Stimulated activated naive B cell treated with anti-CD40 and anti-IgM and Interleukin-4, amounts not matched to agents 10 μg/mL and 1 μg/mL and 100 μg/mL, for 72 hours (primary cell): ENCODE results near the gene LRP5.

Experiments used
- ATAC-seq, 2 donors: fragments of 150-1000 bp; cut with Tn5 transposase; replicated peaks; 2 replicates each; pipeline ENCODE4 v1.10.0; 2021; ENCODE audit warnings: moderate library complexity in 1 of 2
- DNase-seq: peaks from one replicate; pipeline ENCODE4 v3.0.0; 2021
- H3K27ac Mint-ChIP-seq: one replicate; pipeline ENCODE4 v1.8.0; 2022; ENCODE audit warnings: mild to moderate bottlenecking, mixed read lengths
- H3K27me3 Mint-ChIP-seq, 2 donors: one replicate each; pipeline ENCODE4 v1.8.0; 2022; ENCODE audit warnings: mixed read lengths in 2 of 2
- H3K36me3 Mint-ChIP-seq, 2 donors: one replicate each; pipeline ENCODE4 v1.8.0; 2022; ENCODE audit warnings: mixed read lengths in 2 of 2, mild to moderate bottlenecking in 1 of 2
- H3K4me1 Mint-ChIP-seq, 2 donors: one replicate each; pipeline ENCODE4 v1.8.0; 2022; ENCODE audit warnings: mixed read lengths in 2 of 2, mild to moderate bottlenecking in 1 of 2
- H3K4me3 Mint-ChIP-seq, 2 donors: one replicate each; pipeline ENCODE4 v1.8.0; 2022; ENCODE audit warnings: mild to moderate bottlenecking in 2 of 2, mixed read lengths in 2 of 2, moderate library complexity in 1 of 2
- H3K9me3 Mint-ChIP-seq, 2 donors: one replicate each; pipeline ENCODE4 v1.8.0; 2022; ENCODE audit warnings: mixed read lengths in 2 of 2, mild to moderate bottlenecking in 1 of 2

LRP5 gene

GRCh38 chr11:68312117-68312779, at the start of gene LRP5:
Gene LRP5 (plus strand): TSS chr11:68312591. CDS start chr11:68312715, 124 bp downstream.
- H3K4me1 Mint-ChIP-seq: peaks cover 19% of the 10 kb centered on the region in 2 donors

GRCh38 chr11:68263444-68264035, 48.9 kb upstream of the LRP5 start:
- no peak overlapping the region for H3K4me3 Mint-ChIP-seq
- H3K9me3 Mint-ChIP-seq: peaks cover 4 to 6% of the 10 kb centered on the region in 2 donors
- H3K27me3 Mint-ChIP-seq: no peaks in the 10 kb centered on the region
- H3K27ac Mint-ChIP-seq: peak overlapping the region; percentile 25
- DNase-seq (no peak), ATAC-seq (no peak)
- H3K36me3 Mint-ChIP-seq: peaks cover 39 to 66% of the 10 kb centered on the region in 2 donors
- peaks cover 48 to 64% of the 10 kb centered on the region in 2 donors for H3K4me1 Mint-ChIP-seq

More at GRCh38 chr11:68312117-68312779, at the start of gene LRP5:
- Mint-ChIP-seq H3K36me3 (no peaks in the 10 kb centered on the region), H3K27me3 (peaks cover 37 to 43% of the 10 kb centered on the region in 2 donors), H3K27ac (peak within 1 kb of the TSS; percentile 59), H3K4me3 (peak within 1 kb of the TSS; percentile 82 to 83), H3K9me3 (no peaks in the 10 kb centered on the region)
- DNase-seq (no peak), ATAC-seq (peak; percentile 50 to 53)

GRCh38 chr11:68264244-68264643, 48.1 kb upstream of the LRP5 start:
- H3K9me3 Mint-ChIP-seq: peaks cover 4 to 6% of the 10 kb centered on the region in 2 donors
- no peaks in the 10 kb centered on the region for H3K27me3 Mint-ChIP-seq
- no peak overlapping the region for H3K4me3 Mint-ChIP-seq
- DNase-seq (no peak), ATAC-seq (no peak)
- H3K4me1 Mint-ChIP-seq: peaks cover 53 to 67% of the 10 kb centered on the region in 2 donors
- no peak overlapping the region for H3K27ac Mint-ChIP-seq
- peaks cover 39 to 72% of the 10 kb centered on the region in 2 donors for H3K36me3 Mint-ChIP-seq

DNA sequence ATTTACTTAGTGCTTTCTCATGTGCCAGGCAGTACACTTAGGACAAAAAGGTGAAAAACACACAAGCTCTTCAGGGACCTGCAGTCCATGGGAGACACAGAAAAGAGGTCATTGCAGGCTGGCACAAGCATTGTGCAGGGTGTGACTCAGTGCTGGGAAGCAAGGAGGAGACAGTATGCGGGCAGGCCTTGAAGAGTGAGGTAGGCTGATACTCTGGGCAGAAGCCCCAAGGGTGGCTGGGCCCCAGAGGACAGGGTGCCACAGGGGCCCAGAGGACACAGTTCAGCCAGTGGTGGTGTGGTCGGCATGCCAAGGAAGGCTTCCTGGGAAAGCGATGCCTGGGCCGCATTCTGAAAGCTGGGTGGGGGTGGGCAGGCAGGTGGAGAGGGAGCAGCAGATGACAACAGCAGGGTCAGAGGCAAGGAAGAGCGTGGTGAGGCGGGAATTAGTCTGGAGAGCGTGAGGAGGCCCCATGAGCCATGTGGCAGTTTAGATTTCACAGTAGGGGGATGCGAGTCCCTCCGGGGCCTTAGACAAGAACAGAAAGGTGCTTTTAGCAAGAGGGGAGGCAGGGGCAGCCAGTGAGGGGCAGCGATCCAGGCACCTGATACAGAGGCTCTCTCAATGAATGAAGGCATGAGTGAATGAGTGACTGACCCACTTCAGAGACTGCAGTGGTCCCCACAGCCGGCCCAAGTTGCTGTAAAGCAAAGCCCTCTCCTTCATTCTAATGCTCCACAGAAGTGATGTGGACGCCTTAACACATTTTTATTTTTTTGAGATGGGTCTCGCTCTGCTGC, 47.5 kb upstream of the LRP5 start:
- Mint-ChIP-seq H3K9me3 (peaks cover 4 to 6% of the 10 kb centered on the region in 2 donors), H3K27ac (peak overlapping the region; percentile 53), H3K4me3 (peak overlapping the region in 1 of 2 donors; percentile 46), H3K36me3 (peaks cover 39 to 74% of the 10 kb centered on the region in 2 donors), H3K27me3 (no peaks in the 10 kb centered on the region), H3K4me1 (peaks cover 56 to 67% of the 10 kb centered on the region in 2 donors)
- no peak for DNase-seq
- no peak for ATAC-seq

- peak; percentile 82 to 85 for ATAC-seq
- DNase-seq: peak; percentile 44
- Mint-ChIP-seq H3K4me1 (peaks cover 59 to 71% of the 10 kb centered on the region in 2 donors), H3K36me3 (peaks cover 35 to 65% of the 10 kb centered on the region in 2 donors), H3K27ac (peak overlapping the region; percentile 71), H3K9me3 (peaks cover 4 to 6% of the 10 kb centered on the region in 2 donors), H3K27me3 (no peaks in the 10 kb centered on the region), H3K4me3 (peak overlapping the region; percentile 61 to 69)
Observed at GRCh38 chr11:68266121-68266891, 46.1 kb upstream of the LRP5 start.

- no peaks in the 10 kb centered on the region for H3K27me3 Mint-ChIP-seq
- DNase-seq (no peak), ATAC-seq (no peak)
- peak overlapping the region; percentile 71 for H3K27ac Mint-ChIP-seq
- peaks cover 4 to 6% of the 10 kb centered on the region in 2 donors for H3K9me3 Mint-ChIP-seq
- peaks cover 33 to 63% of the 10 kb centered on the region in 2 donors for H3K36me3 Mint-ChIP-seq
- peak overlapping the region; percentile 61 to 69 for H3K4me3 Mint-ChIP-seq
- peaks cover 59 to 73% of the 10 kb centered on the region in 2 donors for H3K4me1 Mint-ChIP-seq
Observed at GRCh38 chr11:68266936-68267880, 45.2 kb upstream of the LRP5 start.

- ATAC-seq: no peak
- Mint-ChIP-seq H3K36me3 (peaks cover 32 to 61% of the 10 kb centered on the region in 2 donors), H3K27me3 (no peaks in the 10 kb centered on the region), H3K27ac (no peak overlapping the region), H3K4me1 (peaks cover 65 to 79% of the 10 kb centered on the region in 2 donors), H3K4me3 (no peak overlapping the region), H3K9me3 (peaks cover 4 to 6% of the 10 kb centered on the region in 2 donors)
- DNase-seq: no peak
Observed at GRCh38 chr11:68267881-68268240, 44.5 kb upstream of the LRP5 start.

- DNase-seq: no peak
- Mint-ChIP-seq H3K4me1 (peaks cover 58 to 85% of the 10 kb centered on the region in 2 donors), H3K36me3 (peaks cover 23 to 47% of the 10 kb centered on the region in 2 donors), H3K27me3 (no peaks in the 10 kb centered on the region), H3K27ac (peak overlapping the region; percentile 11), H3K9me3 (peaks cover 0 to under 1% of the 10 kb centered on the region in 2 donors), H3K4me3 (peak overlapping the region; percentile 40 to 53)
- ATAC-seq: no peak
Observed at GRCh38 chr11:68269414-68270081, 42.8 kb upstream of the LRP5 start.

- Mint-ChIP-seq H3K4me1 (peaks cover 52 to 77% of the 10 kb centered on the region in 2 donors), H3K9me3 (no peaks in the 10 kb centered on the region), H3K27me3 (no peaks in the 10 kb centered on the region), H3K36me3 (peaks cover 17 to 40% of the 10 kb centered on the region in 2 donors), H3K27ac (peak overlapping the region; percentile 99), H3K4me3 (peak overlapping the region; percentile 99 to 100)
- ATAC-seq (no peak), DNase-seq (no peak)
Observed at GRCh38 chr11:68270196-68271022, 42.0 kb upstream of the LRP5 start.

DNA sequence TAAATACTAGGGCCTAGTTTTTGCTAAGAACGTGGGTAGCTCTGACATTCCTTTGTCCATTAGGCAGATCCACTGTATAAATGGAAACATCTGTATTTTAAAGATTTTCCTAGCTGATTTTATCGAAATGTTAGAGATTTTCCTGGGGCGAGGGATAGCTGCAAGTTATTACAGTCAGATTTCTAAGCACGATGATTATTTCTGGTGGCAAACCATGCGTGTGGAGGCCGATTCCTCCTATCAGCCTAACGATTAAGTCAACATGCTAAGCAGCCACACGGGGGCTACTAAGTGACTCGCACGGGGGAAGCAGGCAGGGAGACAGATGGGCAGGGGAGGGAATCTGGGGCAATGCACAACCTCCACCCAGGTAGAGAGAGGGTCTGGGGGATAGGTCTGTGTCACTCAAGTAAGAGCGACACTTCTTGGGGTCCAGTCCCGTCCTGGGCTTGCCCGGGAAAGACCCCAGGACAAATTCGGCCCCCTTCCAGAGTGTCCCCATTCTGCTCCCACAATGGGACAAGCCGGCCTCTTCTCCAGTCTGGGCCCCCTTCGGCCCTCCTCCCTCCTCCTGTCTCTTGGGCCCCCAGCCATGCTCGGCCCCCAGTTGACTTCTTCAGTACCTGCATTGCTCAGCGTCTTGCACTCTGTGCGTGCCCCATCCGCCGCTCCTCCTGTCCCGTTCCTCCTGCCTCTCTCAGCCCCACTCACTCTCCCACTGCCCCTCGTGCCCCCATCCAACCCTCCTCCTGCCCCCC, 41.2 kb upstream of the LRP5 start:
- Mint-ChIP-seq H3K4me3 (peak overlapping the region; percentile 99 to 100), H3K4me1 (peaks cover 53 to 75% of the 10 kb centered on the region in 2 donors), H3K27ac (peak overlapping the region; percentile 99), H3K9me3 (peaks cover 0 to 3% of the 10 kb centered on the region in 2 donors), H3K27me3 (no peaks in the 10 kb centered on the region), H3K36me3 (peaks cover 17 to 35% of the 10 kb centered on the region in 2 donors)
- ATAC-seq: peak; percentile 56 to 57
- peak; percentile 55 for DNase-seq
